GM20000 (cell line): ENCODE data around the gene PUS7.

Experiments
- DNase-seq: peaks from one replicate; pipeline ENCODE4 v3.0.0; 2012; ENCODE audit warnings: low spot score
- TF ChIP-seq, protein P1 (sequence below): IDR thresholded peaks from 2 replicates; pipeline ENCODE4 v1.5.1; 2012; ENCODE audit warnings: mild to moderate bottlenecking, control low read depth; ENCODE audit errors: extremely low read depth, missing control alignments

PUS7 gene, protein sequence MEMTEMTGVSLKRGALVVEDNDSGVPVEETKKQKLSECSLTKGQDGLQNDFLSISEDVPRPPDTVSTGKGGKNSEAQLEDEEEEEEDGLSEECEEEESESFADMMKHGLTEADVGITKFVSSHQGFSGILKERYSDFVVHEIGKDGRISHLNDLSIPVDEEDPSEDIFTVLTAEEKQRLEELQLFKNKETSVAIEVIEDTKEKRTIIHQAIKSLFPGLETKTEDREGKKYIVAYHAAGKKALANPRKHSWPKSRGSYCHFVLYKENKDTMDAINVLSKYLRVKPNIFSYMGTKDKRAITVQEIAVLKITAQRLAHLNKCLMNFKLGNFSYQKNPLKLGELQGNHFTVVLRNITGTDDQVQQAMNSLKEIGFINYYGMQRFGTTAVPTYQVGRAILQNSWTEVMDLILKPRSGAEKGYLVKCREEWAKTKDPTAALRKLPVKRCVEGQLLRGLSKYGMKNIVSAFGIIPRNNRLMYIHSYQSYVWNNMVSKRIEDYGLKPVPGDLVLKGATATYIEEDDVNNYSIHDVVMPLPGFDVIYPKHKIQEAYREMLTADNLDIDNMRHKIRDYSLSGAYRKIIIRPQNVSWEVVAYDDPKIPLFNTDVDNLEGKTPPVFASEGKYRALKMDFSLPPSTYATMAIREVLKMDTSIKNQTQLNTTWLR

DNA sequence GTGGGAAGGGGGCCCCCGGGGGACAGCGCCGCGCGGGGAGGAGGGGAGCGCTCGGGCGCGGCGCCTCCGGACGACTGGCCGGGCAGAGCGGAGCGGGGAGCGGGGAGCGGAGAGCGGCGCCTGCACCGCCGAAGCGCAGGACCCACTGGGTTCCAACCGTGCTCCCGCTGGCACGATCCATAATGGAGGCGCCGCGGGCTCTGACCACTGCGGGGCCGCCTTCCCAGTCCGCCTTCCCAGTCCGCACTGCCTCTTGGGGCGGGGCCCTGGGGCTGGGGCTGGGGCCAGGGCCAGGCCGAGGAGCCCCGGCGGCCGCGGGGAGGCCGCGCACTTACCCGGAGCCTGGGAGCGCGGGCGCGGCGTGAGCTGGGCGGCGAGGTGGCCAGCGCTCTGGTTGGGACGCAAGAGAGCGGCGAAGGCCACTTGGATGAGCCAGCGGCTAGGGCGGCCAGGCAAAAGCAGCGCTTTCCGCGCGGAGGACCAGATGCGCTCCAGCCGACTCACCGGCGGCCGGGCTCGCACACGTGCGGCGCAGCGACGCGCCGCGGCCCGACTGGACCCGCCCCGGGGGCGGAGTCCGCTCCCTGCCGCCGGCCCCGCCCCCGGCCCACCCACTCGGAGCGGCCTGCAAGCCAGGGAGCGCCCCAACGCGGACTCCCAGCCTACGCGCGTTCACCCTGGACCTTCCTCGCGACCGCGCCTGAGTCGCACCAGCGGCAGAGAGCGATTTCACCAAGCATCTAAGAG lies at the start of gene PUS7:
Gene PUS7 (minus strand): TSS at position 555 of the 747 bp plus-strand sequence. CDS start 13,759 bp downstream, outside the sequence.
- TF ChIP-seq, protein P1, sequence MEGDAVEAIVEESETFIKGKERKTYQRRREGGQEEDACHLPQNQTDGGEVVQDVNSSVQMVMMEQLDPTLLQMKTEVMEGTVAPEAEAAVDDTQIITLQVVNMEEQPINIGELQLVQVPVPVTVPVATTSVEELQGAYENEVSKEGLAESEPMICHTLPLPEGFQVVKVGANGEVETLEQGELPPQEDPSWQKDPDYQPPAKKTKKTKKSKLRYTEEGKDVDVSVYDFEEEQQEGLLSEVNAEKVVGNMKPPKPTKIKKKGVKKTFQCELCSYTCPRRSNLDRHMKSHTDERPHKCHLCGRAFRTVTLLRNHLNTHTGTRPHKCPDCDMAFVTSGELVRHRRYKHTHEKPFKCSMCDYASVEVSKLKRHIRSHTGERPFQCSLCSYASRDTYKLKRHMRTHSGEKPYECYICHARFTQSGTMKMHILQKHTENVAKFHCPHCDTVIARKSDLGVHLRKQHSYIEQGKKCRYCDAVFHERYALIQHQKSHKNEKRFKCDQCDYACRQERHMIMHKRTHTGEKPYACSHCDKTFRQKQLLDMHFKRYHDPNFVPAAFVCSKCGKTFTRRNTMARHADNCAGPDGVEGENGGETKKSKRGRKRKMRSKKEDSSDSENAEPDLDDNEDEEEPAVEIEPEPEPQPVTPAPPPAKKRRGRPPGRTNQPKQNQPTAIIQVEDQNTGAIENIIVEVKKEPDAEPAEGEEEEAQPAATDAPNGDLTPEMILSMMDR: no peak
- peak; percentile 98 for DNase-seq

DNA sequence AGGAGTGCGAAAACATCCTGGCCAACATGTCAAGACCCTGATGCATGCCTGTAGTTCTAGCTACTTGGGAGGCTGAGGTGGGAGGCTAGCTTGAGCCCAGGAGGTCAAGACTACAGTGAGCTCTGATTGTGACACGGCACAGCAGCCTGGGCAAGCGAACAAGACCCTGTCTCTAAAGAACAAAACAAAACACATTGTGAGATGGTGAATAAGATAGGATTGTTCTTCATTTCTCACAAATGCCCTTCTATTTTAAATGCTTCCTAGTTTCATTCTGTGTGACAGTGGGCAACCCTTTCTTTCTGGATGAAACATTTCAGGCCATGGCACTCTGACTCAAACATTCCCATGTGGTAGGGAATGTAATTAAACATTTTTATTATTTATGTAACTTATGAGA lies 45.8 kb upstream of the PUS7 start:
- no peak for DNase-seq
- TF ChIP-seq, protein P1: no peak

DNA sequence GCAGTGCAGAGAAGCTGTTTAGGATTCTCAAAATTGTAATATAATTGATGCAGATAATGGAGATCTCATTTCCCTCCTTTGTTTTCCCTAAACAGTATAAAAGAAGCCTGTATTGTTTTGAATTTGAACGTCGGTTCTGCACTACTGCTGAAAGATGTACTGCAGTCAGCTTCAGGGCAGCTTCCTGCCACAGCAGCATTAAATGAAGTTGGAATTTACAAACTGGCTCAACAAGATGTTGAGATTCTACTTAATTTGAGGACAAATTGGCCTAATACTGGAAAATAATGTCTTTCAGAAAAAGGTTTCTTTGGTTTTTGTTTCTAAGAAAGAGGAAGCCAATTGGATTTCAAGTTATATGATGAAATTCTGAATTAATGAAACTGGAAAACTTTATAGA lies 45.0 kb upstream of the PUS7 start:
- TF ChIP-seq, protein P1: no peak

DNA sequence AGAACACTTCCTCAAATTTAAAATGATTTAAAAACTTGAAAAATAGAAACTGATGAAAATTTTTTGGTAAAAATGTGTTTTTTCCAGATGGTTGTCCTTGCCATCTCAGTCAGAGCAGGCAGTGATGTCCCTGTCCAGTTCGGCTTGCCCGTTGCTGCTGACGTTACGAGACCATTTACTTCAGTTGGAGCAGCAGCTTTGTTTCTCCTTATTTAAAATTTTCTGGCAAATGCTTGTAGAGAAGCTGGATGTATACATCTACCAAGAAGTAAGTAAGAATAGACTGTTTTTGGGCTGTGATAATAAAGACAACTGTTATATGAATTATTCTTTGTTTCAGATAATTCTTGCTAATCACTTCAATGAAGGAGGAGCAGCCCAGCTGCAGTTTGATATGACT lies 43.1 kb upstream of the PUS7 start:
- no peak for DNase-seq
- TF ChIP-seq, protein P1: no peak

More for the DNA sequence above, 45.0 kb upstream of the PUS7 start:
- no peak for DNase-seq

DNA sequence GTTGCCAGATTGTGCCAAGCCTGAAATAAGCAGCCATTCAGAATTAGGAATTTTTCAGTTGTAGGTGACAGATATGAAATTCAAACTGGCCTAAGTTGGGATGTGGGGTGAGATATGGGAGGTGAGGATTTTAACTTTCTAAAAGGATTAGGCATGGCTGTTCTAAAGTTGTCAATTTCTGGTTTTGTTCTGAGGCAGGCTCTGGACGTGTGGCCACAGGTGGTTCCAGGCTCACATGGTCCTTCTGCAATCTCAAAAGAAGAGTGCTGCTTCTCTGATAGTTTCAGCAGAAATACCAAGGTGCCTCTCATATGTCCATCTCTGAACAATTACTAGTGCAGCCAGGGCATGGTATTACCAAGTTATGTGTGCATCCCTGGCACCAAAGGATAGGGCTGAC lies 37.9 kb upstream of the PUS7 start:
- DNase-seq: no peak
- TF ChIP-seq, protein P1: no peak

DNA sequence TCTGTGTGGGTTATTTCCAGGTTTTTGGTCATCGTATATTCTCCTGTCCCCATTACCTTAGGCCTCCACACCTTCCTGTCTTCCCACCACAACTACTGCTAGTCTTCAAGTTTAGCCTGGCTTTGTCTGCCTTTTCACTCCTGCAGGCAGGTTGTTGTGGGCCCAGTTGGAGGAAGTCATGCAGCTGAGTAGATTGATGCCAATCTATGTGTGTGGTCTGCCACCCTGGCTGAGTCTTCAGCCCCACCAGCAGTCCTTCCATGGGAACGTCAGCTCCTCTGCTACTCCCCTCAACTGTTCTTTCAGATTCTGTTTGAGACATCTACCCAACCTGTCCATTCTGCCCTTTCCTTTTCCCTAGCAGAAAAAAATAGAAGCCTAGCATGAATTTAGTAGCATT lies 16.3 kb upstream of the PUS7 start:
- no peak for DNase-seq
- TF ChIP-seq, protein P1: no peak
